Measurements from ENCODE around the gene TFCP2. TPM values are rescaled to one million over a fixed set of nuclear protein-coding genes. Genes with fewer than 3 reads are reported as not detected.
A peak's percentile ranks its signal among the peaks of the same experiment; 100 is the strongest.

Gene TFCP2
- total and polyA plus RNA-seq, 2 donors from 2014 or later: 15.2 to 31.2 TPM

GRCh38 chr12:51124504-51124903, 48.4 kb downstream of the TFCP2 start:
- no peak for FAIRE-seq
- peaks cover 0 to 2% (median 0%) of the 10 kb centered on the region in 3 donors for H3K36me3 ChIP-seq (ENCODE audit: control insufficient read depth in 2 of 3, insufficient read depth in 3 of 3, low read length in 3 of 3)
- H3K27me3 ChIP-seq (ENCODE audit: control insufficient read depth, insufficient read depth, low read length): no peaks in the 10 kb centered on the region
- no peak overlapping the region for H3K27ac ChIP-seq (ENCODE audit: low read depth in 2 of 2, low read length in 2 of 2)
- TF ChIP-seq, protein P1, sequence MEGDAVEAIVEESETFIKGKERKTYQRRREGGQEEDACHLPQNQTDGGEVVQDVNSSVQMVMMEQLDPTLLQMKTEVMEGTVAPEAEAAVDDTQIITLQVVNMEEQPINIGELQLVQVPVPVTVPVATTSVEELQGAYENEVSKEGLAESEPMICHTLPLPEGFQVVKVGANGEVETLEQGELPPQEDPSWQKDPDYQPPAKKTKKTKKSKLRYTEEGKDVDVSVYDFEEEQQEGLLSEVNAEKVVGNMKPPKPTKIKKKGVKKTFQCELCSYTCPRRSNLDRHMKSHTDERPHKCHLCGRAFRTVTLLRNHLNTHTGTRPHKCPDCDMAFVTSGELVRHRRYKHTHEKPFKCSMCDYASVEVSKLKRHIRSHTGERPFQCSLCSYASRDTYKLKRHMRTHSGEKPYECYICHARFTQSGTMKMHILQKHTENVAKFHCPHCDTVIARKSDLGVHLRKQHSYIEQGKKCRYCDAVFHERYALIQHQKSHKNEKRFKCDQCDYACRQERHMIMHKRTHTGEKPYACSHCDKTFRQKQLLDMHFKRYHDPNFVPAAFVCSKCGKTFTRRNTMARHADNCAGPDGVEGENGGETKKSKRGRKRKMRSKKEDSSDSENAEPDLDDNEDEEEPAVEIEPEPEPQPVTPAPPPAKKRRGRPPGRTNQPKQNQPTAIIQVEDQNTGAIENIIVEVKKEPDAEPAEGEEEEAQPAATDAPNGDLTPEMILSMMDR (IDR thresholded peaks at IDR 0.05; ENCODE audit: borderline replicate concordance, extremely low read depth, insufficient read depth): no peak
- peaks cover 0 to 9% (median 0%) of the 10 kb centered on the region in 3 donors for H3K4me1 ChIP-seq (ENCODE audit: control insufficient read depth in 2 of 3, insufficient read depth in 2 of 3, low read depth in 1 of 3, low read length in 3 of 3)
- H3K4me3 ChIP-seq (ENCODE audit: low read length in 3 of 3): no peak overlapping the region
- no peaks in the 10 kb centered on the region for H3K9me3 ChIP-seq (ENCODE audit: control insufficient read depth in 2 of 3, insufficient read depth in 1 of 3, low read length in 3 of 3)
- H3K9ac ChIP-seq (ENCODE audit: low read length in 3 of 3): no peak overlapping the region
- intact Hi-C loops (cut with DNase I): no loop called here
- peak in 1 of 5 donors; percentile 70 for DNase-seq

GRCh38 chr12:51122844-51123243, 50.1 kb downstream of the TFCP2 start:
- Histone ChIP-seq H3K9me3 (ENCODE audit: control insufficient read depth in 2 of 3, insufficient read depth in 1 of 3, low read length in 3 of 3) (no peaks in the 10 kb centered on the region), H3K4me1 (ENCODE audit: control insufficient read depth in 2 of 3, insufficient read depth in 2 of 3, low read depth in 1 of 3, low read length in 3 of 3) (peaks cover 0 to 9% (median 0%) of the 10 kb centered on the region in 3 donors), H3K36me3 (ENCODE audit: control insufficient read depth in 2 of 3, insufficient read depth in 3 of 3, low read length in 3 of 3) (peaks cover 0 to 4% (median 2%) of the 10 kb centered on the region in 3 donors), H3K9ac (ENCODE audit: low read length in 3 of 3) (no peak overlapping the region), H3K4me3 (ENCODE audit: low read length in 3 of 3) (no peak overlapping the region), H3K27me3 (ENCODE audit: control insufficient read depth, insufficient read depth, low read length) (no peaks in the 10 kb centered on the region), H3K27ac (ENCODE audit: low read depth in 2 of 2, low read length in 2 of 2) (peak overlapping the region; percentile 19 to 47)
- FAIRE-seq (peak; percentile 11), DNase-seq (peak in 2 of 5 donors; percentile 8 to 15)
- TF ChIP-seq, protein P1 (IDR thresholded peaks at IDR 0.05; ENCODE audit: borderline replicate concordance, extremely low read depth, insufficient read depth): no peak
- intact Hi-C loops (cut with DNase I): no loop called here

GRCh38 chr12:51118706-51119105, 54.2 kb downstream of the TFCP2 start:
- no peak overlapping the region for H3K4me3 ChIP-seq (ENCODE audit: low read length in 3 of 3)
- H3K27ac ChIP-seq (ENCODE audit: low read depth in 2 of 2, low read length in 2 of 2): no peak overlapping the region
- FAIRE-seq: no peak
- intact Hi-C loops (cut with DNase I): no loop called here
- TF ChIP-seq, protein P1 (IDR thresholded peaks at IDR 0.05; ENCODE audit: borderline replicate concordance, extremely low read depth, insufficient read depth): no peak
- DNase-seq: no peak
- H3K36me3 ChIP-seq (ENCODE audit: control insufficient read depth in 2 of 3, insufficient read depth in 3 of 3, low read length in 3 of 3): peaks cover 5 to 13% (median 5%) of the 10 kb centered on the region in 3 donors
- peaks cover 0 to 9% (median 0%) of the 10 kb centered on the region in 3 donors for H3K4me1 ChIP-seq (ENCODE audit: control insufficient read depth in 2 of 3, insufficient read depth in 2 of 3, low read depth in 1 of 3, low read length in 3 of 3)
- no peaks in the 10 kb centered on the region for H3K27me3 ChIP-seq (ENCODE audit: control insufficient read depth, insufficient read depth, low read length)
- no peak overlapping the region for H3K9ac ChIP-seq (ENCODE audit: low read length in 3 of 3)
- no peaks in the 10 kb centered on the region for H3K9me3 ChIP-seq (ENCODE audit: control insufficient read depth in 2 of 3, insufficient read depth in 1 of 3, low read length in 3 of 3)

DNA sequence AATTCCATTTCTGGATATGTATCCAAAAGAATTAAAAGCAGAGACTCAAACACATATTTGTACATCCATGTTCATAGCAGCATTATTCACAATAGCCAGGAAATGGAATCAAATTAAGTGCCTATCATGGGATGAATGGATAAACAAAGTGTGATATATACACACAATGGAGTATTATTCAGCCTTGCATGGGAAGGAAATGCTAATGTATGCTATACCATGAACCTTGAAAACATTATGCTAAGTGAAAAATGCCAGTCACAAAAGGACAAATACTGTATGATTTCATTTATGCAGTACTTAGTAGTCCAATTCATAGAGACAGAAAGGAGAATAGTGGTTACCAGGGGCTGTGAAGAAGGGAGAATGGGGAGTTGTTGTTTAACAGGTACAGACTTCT, 57.4 kb downstream of the TFCP2 start:
- Histone ChIP-seq H3K9me3 (ENCODE audit: control insufficient read depth in 2 of 3, insufficient read depth in 1 of 3, low read length in 3 of 3) (no peaks in the 10 kb centered on the region), H3K4me3 (ENCODE audit: low read length in 3 of 3) (no peak overlapping the region), H3K36me3 (ENCODE audit: control insufficient read depth in 2 of 3, insufficient read depth in 3 of 3, low read length in 3 of 3) (peaks cover 5 to 22% (median 7%) of the 10 kb centered on the region in 3 donors), H3K27me3 (ENCODE audit: control insufficient read depth, insufficient read depth, low read length) (no peaks in the 10 kb centered on the region), H3K4me1 (ENCODE audit: control insufficient read depth in 2 of 3, insufficient read depth in 2 of 3, low read depth in 1 of 3, low read length in 3 of 3) (no peaks in the 10 kb centered on the region), H3K27ac (ENCODE audit: low read depth in 2 of 2, low read length in 2 of 2) (no peak overlapping the region), H3K9ac (ENCODE audit: low read length in 3 of 3) (no peak overlapping the region)
- intact Hi-C loops (cut with DNase I): no loop called here
- TF ChIP-seq, protein P1 (IDR thresholded peaks at IDR 0.05; ENCODE audit: borderline replicate concordance, extremely low read depth, insufficient read depth): no peak
- no peak for DNase-seq
- no peak for FAIRE-seq
